C4-2B (cell line): ENCODE measurements around the gene PODXL.

Experiments used
- H3K27ac ChIP-seq: fragments of 450-650 bp; 2 replicates; pipeline ENCODE4 v1.5.1; 2017
- CTCF ChIP-seq: fragments of 450-650 bp; conservative IDR thresholded peaks from 2 replicates; pipeline ENCODE4 v1.5.1; 2017; ENCODE audit warnings: mild to moderate bottlenecking
- ZFX ChIP-seq: fragments of 450-650 bp; IDR thresholded peaks from 2 replicates; pipeline ENCODE4 v1.6.1; 2017

The PODXL gene

DNA sequence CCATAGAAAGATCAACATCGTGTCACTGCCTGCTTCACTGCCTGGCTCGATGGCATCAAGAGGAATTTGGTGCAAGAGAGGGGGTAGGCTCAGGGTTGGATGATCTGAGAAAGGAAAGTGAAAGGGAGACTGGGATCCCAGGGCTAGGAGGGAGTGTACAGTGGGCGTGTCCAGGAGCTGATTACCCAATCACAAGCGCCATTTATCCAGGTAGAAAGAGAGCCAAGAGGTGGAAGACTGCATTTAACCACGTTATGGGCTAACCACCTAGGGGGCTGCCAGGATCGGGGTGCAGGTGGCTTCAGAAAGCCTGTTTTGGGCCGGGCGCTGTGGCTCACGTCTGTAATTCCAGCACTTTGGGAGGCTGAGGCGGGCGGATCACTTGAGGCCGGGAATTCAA is 10.3 kb downstream of the PODXL start:
- no peak overlapping the region for H3K27ac ChIP-seq
- TF ChIP-seq ZFX, result no peak
- TF ChIP-seq CTCF, result no peak

GRCh38 chr7:131544449-131545301 is 11.8 kb downstream of the PODXL start:
- TF ChIP-seq ZFX, result no peak
- no peak; the same call in 1 of the 2 replicates for TF ChIP-seq CTCF
- no peak overlapping the region for H3K27ac ChIP-seq

DNA sequence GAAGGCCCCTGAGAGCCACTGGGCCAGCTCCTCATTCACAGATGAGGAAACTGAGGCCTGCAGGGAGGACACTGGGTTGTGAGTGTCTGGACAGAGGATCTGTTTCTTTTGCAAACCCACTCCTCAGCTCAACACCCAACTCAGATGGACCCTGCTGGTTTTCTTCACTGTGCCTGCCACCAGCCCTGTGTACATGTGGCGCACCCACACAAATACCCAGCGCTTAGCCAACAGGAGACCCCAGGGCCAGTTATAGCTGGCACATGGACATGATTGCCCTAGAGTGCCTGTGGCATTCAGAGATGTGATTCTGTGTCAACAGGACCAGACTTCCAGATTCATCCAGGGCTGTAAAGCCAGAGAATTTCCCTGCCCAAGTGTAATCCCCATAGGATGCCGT is 12.4 kb downstream of the PODXL start:
- H3K27ac ChIP-seq, result no peak overlapping the region
- TF ChIP-seq CTCF, result no peak
- no peak for TF ChIP-seq ZFX

- TF ChIP-seq CTCF, result no peak
- no peak for TF ChIP-seq ZFX
- H3K27ac ChIP-seq, result no peak overlapping the region
These were observed 13.1 kb downstream of the PODXL start for GRCh38 chr7:131543298-131543697.

- TF ChIP-seq CTCF, result no peak
- no peak for TF ChIP-seq ZFX
- peak overlapping the region; percentile 18 for H3K27ac ChIP-seq
These were observed 15.8 kb downstream of the PODXL start for GRCh38 chr7:131540491-131541162.

- no peak overlapping the region for H3K27ac ChIP-seq
- no peak for TF ChIP-seq CTCF
- no peak for TF ChIP-seq ZFX
These were observed 17.6 kb downstream of the PODXL start for GRCh38 chr7:131538813-131539179.

DNA sequence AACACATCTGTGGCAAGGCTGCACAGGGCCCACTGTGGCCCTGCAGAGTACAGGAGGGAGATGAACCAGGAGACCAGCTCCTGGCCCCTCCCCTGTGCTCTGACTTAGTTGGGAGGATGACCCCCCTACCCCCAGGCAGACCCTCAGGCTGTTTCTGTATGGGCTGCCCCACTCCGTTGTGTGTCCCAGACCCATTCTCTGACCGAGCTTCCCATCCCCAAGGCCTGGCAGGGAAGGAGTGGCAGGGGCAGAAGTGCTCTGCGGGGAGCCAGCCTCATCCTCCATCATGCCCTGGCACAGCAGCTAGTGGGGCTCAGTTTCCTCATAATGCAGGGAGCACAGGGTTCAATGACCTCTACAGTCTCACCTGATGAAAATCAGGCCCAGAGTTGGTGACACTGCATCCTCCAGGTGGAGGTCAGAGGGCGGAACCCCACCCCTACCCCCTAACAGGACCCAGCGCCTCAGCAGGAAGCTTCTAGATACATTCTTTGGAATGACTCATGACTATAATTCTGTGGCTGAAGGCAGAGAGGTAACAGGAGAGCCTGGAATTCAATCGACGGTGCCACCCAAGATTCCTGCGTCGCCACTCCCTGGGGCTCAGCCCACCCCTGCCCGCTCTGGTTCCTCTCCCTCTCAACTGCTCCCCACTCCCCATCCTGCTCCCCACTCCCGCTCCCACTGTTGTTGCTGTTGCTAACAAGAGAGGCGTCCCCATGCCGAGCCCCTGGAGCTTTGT is 18.2 kb downstream of the PODXL start:
- no peak overlapping the region for H3K27ac ChIP-seq
- TF ChIP-seq CTCF, result no peak
- TF ChIP-seq ZFX, result no peak
